Measurements from ENCODE around the gene C2orf81.

GRCh38 chr2:74414881-74415761 is 6.3 kb downstream of the C2orf81 start:
- TF ChIP-seq, protein P1, sequence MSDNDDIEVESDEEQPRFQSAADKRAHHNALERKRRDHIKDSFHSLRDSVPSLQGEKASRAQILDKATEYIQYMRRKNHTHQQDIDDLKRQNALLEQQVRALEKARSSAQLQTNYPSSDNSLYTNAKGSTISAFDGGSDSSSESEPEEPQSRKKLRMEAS (IDR thresholded peaks at IDR 0.05; ENCODE audit: low read depth, low read length) = no peak
- no peak for TF ChIP-seq CTCF (IDR thresholded peaks at IDR 0.05; ENCODE audit: low read depth, low read length)
- no peak for TF ChIP-seq POLR2A (IDR thresholded peaks at IDR 0.05; ENCODE audit: extremely low read depth, insufficient read length)
- no peak for TF ChIP-seq MYC (IDR thresholded peaks at IDR 0.05; ENCODE audit: low read depth, low read length)

Data from NB4 (cell line).